ENCODE results near the gene GTF2IRD1.
"Not testable (repeated sequence)": the region's sequence is repeated elsewhere in the genome, so short reads cannot be mapped to it uniquely, and the experiment has no call there.

Gene GTF2IRD1

DNA sequence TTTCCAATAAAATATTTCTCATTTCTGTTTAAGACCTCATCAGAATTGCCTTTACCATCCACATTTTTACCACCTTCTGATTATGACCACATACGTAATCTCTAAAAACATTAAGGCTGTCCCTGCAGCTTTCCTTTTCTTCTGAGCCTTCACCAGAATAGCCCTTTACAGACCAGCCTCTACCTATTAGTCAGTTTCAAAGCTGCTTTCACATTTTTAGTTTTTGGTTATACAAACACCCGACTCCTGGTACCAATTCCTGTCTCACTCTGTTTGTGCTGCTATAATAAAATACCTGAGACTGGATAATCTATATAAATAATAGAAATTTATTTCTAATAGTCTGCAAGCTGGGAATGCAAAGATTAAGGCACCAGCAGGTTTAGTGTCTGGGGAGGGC is 15.4 kb upstream of the GTF2IRD1 start:
- TF ChIP-seq CTCF (IDR thresholded peaks at IDR 0.05; ENCODE audit: low read depth, low read length): no peak
- no peak for DNase-seq (ENCODE audit: low read depth in 2 of 2)
- no peak overlapping the region for H3K4me3 ChIP-seq (replicated peaks in 1 of 2; ENCODE audit: low read depth in 2 of 2, low read length in 2 of 2)

- TF ChIP-seq CTCF (IDR thresholded peaks at IDR 0.05; ENCODE audit: low read depth, low read length): no peak
- no peak for DNase-seq (ENCODE audit: low read depth in 2 of 2)
- H3K4me3 ChIP-seq (replicated peaks in 1 of 2; ENCODE audit: low read depth in 2 of 2, low read length in 2 of 2): no peak overlapping the region
Observed at GRCh38 chr7:74439541-74439940, 14.2 kb upstream of the GTF2IRD1 start.

- not testable (repeated sequence) for H3K4me3 ChIP-seq (replicated peaks in 1 of 2; ENCODE audit: low read depth in 2 of 2, low read length in 2 of 2); DNase-seq (ENCODE audit: low read depth in 2 of 2)
Observed at GRCh38 chr7:74440143-74440542, 13.6 kb upstream of the GTF2IRD1 start.

GRCh38 chr7:74441801-74442200 is 11.9 kb upstream of the GTF2IRD1 start:
- no peak overlapping the region for H3K4me3 ChIP-seq (replicated peaks in 1 of 2; ENCODE audit: low read depth in 2 of 2, low read length in 2 of 2)
- TF ChIP-seq CTCF (IDR thresholded peaks at IDR 0.05; ENCODE audit: low read depth, low read length): no peak
- DNase-seq (ENCODE audit: low read depth in 2 of 2): no peak

DNA sequence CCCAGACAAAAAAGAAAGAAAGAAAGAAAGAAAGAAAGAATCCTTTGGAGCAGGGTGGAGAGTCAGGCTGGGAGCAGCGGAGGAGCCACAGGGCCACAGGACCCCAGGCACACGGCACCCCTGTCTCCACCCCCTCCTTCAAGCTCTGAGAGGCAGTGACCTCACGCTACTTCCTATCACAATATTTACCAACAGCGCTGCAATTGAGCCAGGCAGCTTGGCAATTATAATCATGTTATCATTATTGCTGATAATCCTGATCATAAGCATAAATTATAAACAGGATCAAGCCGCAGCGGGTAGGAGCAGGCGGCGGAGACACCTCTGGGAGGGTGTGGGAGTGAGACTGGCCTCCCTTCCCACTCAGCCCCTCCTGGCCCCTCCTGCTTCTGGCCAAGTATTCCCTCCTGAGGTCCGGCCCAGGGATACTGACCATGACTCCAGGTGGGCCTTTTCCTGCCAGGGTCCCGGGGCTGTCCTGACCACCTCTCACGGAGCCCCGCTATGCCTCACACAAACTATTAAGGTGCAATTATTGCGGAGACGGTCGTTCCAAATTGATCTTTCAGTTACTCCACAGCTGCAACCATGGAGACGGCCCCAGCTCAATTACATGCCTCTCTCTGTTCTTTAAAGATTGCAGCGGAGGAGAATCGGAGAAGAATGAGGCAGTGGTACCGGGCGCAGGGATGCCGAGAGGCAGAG is 10.0 kb upstream of the GTF2IRD1 start:
- H3K4me3 ChIP-seq (replicated peaks in 1 of 2; ENCODE audit: low read depth in 2 of 2, low read length in 2 of 2): no peak overlapping the region
- no peak for TF ChIP-seq CTCF (IDR thresholded peaks at IDR 0.05; ENCODE audit: low read depth, low read length)
- no peak for DNase-seq (ENCODE audit: low read depth in 2 of 2)

GRCh38 chr7:74449144-74449543 is 4.6 kb upstream of the GTF2IRD1 start:
- no peak for TF ChIP-seq CTCF (IDR thresholded peaks at IDR 0.05; ENCODE audit: low read depth, low read length)
- DNase-seq (ENCODE audit: low read depth in 2 of 2): no peak
- H3K4me3 ChIP-seq (replicated peaks in 1 of 2; ENCODE audit: low read depth in 2 of 2, low read length in 2 of 2): no peak overlapping the region

GRCh38 chr7:74449809-74450397 is 3.8 kb upstream of the GTF2IRD1 start:
- peak; percentile 89 for TF ChIP-seq CTCF (IDR thresholded peaks at IDR 0.05; ENCODE audit: low read depth, low read length)
- no peak overlapping the region for H3K4me3 ChIP-seq (replicated peaks in 1 of 2; ENCODE audit: low read depth in 2 of 2, low read length in 2 of 2)
- DNase-seq (ENCODE audit: low read depth in 2 of 2): peak; percentile 61 to 68
